Stomach (tissue), 4 donors: Measurements from ENCODE around the gene CCBE1.

Source experiments
- CTCF ChIP-seq, 7 experiments: fragments of 450-650 bp in 4 of 7; fragments of 200-600 bp in 3 of 7; sonication (generic) in 3 of 7; IDR thresholded peaks; one replicate each; pipeline ENCODE4 v1.5.1; 2016 to 2019; ENCODE audit warnings: antibody characterized with exemption in 7 of 7, control low read depth in 2 of 7, mild to moderate bottlenecking in 1 of 7
- POLR2A ChIP-seq, 4 donors: fragments of 450-650 bp; IDR thresholded peaks; one replicate each; pipeline ENCODE4 v1.6.1; 2016; ENCODE audit warnings: antibody characterized with exemption in 4 of 4, control low read depth in 2 of 4, mild to moderate bottlenecking in 1 of 4, moderate library complexity in 1 of 4
- POLR2AphosphoS5 ChIP-seq, 3 donors: sonication (generic); formaldehyde crosslinking; IDR thresholded peaks; one replicate each; pipeline ENCODE4 v1.6.1; 2016; ENCODE audit warnings: antibody characterized with exemption in 3 of 3

GRCh38 chr18:59569390-59569791 is 127.8 kb downstream of the CCBE1 start:
- TF ChIP-seq CTCF (IDR thresholded peaks at IDR 0.05) (no peak), POLR2A (IDR thresholded peaks at IDR 0.05) (no peak), POLR2AphosphoS5 (IDR thresholded peaks at IDR 0.05) (no peak)
